SW480 (cell line): Measurements from ENCODE around the gene THAP2.
"Not testable (repeated sequence)": the region's sequence is repeated elsewhere in the genome, so short reads cannot be mapped to it uniquely, and the experiment has no call there.

Experiments used
- DNase-seq: peaks from one replicate; pipeline ENCODE4 v3.0.0-alpha.2; 2016; ENCODE audit warnings: low spot score

THAP2 gene

DNA sequence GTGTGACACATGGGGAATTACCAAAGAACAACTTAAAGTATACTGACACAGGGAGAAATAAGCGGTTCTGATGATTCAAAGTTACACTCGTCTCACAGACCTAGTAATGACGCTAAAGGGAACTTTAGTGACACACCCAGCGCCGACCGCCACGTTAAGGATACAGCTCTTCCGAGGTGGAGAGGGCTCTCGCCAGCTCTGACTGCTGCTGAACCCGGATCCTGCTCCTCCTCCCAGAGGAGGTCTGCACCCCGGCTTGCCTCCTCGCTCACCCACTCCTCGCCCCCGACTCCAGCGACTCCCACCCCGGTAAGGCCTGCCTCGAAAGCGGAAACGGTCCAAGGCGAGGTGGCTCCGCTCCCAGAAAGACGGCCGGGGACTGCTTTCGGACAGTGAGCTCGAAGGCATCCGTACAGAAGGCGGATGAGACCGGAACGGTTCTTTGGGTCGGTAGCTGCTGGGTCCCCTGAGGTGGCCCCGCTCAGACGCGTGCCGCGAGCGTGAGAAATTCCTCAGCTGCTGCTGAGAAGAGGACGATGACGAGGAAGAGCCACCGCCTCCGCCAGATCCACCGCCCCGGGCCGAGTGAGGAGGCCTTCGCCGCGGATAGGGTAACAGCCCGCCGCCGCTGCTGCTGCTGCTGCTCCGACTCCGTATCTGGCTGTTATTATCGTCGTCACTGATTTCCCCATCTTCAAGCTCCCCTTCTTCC, 1.1 kb upstream of the THAP2 start:
- peak; percentile 64 for DNase-seq

DNA sequence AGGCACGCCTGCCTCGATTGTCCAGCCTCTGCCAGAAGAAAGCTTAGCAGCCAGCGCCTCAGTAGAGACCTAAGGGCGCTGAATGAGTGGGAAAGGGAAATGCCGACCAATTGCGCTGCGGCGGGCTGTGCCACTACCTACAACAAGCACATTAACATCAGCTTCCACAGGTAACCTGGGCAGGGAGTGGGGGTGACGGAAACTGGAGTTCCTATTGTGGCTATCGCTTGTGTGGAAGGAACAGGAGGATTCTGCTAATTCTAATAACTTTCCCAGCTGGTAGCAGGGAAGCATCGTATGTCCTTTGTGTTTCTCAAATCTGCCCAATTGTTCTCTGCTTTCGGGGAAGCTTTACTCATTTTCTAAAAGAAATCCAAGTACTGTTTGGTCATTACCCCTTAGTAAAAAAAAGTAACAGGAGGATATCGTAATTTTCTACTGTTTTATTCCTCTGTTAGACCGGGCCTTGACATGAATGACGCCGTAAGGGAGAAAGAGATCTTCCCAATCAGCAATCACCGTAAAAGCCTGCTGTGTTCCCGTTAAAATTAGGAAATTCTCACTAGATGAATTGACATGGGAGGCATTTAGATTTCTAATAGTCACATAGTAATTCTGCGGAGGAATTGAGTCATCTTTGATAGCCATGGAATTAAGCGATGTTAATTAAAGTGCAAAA, 449 bp downstream of the THAP2 start:
- no peak for DNase-seq

DNA sequence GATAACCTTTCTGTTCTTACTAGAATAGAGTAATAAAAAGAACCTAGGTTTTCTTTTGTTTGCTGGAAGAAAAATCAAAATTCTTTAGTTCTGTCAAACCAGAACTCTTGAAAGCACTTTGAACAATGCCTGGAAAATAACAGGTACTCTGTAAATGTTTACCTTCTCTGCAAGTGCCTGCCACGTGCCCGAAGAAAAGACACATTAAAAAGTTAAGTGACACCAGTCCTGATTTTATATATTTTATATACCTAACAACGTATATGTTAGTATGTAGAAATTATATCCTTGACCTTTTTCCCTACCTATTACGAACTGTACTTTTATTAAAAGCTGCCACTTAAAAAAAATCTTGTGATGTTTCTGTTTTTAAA, 976 bp downstream of the THAP2 start:
- no peak for DNase-seq

DNA sequence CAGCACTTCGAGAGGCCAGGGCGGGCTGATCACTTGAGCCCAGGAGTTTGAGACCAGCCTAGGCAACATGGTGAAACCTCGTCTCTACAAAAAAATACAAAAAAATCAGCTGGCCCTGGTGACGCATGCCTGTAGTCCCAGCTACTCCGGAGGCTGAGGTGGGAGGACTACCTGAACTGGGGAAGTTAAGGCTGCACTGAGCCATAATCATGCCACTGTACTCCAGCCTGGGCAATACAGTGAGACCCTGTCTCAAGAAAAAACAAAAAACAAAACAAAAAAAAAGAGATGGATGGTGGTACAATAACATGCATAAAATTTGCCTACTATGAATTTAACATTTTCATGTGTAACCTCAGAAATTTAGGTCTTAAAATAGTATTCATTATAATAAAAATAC, 2.2 kb downstream of the THAP2 start:
- no peak for DNase-seq

DNA sequence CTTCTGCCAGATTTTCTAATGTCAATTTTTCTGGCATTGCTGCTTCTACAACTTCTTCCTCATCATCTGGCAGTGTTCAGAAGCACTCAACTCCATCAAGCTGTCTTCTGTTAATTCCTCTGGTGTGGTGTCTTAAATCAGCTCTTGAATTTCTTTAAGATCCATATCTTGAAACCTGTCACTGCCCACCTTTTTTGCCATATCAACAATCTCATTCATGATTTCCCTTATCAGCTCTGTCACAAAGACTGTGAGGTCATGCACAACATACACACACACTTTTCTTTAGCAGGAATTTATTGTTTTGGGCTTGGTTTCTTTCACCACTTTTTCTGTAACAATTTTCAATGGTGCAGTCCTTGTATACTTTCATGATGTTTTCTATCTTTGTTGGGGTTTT, 7.2 kb downstream of the THAP2 start:
- DNase-seq = no peak

DNA sequence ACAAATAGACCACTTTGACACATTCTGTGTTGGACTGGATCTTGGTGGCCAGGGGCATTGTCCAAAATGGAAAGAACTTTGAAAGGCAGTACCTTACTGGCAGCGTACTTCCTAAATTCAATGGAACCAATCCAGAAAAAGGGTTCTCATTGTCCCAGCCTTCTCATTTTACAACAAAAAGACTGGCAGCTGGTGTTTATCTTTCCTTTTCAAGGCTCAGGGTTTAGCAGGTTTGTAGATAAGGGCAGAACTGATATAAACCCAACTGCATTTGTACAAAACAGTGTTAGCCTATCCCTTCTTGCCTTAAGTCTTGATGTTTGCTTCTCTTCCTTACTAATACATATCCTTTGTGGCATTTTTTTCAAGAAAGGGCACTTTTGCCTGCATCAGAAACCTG, 7.7 kb downstream of the THAP2 start:
- DNase-seq = no peak

DNA sequence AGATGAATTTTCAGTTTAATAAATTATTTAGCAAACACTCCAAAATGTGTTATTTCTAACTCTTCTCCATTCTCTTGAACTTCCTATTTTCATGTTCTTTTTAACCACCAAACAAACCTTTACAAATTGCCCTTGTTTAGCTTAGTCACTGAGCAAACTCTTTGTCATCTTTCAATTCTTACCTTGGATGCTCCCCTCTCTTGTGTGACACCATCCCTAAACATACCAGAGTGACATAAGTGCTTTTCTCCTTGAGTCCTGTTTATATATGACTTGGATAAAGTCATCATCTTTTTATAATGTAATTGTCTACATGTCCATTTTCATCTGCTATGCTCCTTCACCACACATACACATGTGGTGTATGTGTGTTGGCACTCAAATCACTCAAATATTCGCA, 18.4 kb downstream of the THAP2 start:
- DNase-seq = no peak

DNA sequence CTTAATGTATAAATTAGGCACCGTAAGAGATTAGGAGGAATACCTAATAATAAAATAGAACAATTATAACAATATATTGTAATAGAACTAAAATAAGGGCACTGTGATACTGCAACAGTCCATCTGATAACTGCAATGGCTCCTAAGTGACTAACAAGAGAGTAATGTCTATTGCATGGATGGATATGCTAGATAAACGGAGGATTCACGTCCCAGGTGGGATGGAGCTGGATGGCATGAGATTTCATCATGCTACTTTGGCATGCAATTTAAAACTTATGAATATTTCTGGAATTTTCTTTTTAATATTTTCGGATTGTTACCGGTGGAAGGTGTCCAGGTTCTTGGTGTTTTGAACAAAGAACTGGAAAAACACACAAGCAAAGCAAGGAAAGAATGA, 19.5 kb downstream of the THAP2 start:
- DNase-seq = no peak

DNA sequence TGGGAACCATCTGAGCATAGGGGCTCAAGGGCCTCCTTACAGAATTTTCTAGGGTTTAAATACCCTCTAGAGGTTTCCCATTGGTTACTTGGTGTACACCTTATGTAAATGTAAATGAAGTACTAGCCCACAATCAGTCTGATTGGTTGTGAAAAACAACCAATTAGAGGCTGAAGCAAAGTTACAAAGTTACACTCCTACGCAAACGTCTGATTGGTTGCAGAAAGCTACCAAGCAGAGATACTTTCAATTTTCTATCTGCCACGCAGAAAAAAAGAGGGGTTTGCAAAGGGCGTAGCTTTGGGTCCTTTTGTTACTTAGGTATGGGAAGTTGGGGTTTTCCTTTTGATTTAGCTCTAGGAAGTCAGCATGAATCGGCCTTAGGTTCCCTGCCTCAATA, 20.0 kb downstream of the THAP2 start:
- no peak for DNase-seq

DNA sequence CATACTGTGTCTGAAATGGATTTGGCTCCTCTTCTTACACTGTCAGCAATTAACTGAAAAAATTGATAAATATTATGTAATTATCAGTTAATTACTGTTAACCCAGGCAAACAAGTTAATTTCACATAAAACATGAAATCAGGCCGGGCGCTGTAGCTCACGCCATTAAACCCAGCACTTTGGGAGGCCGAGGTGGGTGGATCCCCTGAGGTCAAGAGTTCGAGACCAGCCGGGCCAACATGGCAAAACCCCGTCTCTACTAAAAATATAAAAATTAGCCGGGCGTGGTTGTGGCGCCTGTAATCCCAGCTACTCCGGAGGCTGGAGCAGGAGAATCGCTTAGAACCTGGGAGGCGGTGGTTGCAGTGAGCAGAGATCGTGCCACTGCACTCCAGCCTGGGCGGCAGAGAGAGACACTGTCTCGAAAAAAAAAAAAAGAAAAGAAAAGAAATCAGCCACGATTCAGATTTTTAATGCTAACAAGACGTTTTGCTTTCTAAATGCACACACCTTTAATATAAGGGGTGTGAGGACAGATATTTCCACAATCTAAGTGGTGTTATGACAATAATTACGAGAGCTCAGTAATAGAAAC, 21.3 kb downstream of the THAP2 start:
- no peak for DNase-seq

DNA sequence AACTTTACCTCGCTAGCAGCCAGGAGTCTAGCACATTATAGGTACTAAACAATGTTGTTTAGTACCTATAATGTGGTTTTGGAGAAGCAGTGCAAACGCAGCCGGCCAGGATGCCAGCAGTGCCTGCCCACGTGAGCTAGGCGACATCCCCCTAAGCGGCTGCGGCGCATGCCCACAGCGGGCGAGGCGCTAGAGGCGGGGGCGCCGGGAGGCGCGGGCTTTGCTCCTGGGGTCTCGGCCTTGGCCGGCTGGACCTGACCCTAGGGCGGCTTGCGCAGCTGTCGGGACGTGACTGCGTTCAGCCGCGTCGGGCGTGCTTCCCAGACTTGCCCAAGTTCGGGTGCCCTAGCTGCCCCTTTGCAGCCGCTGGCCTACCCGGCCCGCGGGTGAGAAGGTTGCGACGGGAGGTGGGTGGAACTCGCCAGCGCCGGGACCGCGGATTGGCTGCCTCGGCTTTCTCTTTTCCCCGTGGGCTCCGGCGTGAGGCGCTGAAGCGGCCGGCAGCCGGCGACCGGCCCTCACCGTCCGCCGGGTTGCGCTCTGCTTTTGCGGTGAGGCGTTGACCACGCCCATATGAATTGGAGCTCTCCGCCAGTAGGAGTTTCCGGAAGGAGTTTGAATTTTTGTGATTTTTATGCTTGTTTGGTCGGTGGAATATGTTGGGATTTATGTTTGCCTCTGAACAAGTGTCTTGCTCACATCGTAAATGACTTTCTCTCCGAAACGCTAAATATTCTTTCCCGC, 22.0 kb downstream of the THAP2 start, which contains the start of gene TMEM19:
Gene TMEM19 (plus strand): TSS at position 169 of the 744 bp plus-strand sequence. CDS start 599 bp downstream, outside the sequence.
- DNase-seq = peak; percentile 86

DNA sequence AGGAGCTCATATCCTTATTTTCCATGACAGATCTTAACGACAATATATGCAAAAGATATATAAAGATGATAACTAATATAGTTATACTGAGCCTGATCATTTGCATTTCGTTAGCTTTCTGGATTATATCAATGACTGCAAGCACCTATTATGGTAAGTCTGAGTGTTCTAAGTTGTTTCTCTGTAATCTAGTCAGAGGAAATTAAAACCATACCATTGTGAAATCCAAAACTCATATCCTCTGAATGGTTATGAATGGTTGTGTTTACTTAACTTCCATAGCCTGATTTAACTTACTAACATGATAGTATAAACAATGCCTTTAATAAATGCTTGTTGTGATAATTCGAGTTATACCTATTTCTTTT, 22.5 kb downstream of the THAP2 start:
- DNase-seq = no peak

DNA sequence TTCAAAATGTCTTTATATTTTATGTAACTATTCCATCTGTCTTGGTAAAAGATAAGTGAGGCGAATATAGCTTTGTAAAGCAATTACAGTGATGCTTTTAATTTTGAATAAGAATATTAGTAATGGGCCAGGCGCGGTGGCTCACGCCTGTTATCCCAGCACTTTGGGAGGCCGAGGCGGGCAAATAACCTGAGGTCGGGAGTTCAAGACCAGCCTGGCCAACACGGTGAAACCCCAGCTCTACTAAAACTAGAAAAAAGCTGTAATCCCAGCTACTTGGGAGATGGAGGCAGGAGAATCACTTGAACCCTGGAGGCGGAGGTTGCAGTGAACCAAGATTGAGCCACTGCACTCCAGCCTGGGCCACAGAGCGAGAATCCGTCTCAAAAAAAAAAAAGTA, 23.1 kb downstream of the THAP2 start:
- DNase-seq = not testable (repeated sequence)

DNA sequence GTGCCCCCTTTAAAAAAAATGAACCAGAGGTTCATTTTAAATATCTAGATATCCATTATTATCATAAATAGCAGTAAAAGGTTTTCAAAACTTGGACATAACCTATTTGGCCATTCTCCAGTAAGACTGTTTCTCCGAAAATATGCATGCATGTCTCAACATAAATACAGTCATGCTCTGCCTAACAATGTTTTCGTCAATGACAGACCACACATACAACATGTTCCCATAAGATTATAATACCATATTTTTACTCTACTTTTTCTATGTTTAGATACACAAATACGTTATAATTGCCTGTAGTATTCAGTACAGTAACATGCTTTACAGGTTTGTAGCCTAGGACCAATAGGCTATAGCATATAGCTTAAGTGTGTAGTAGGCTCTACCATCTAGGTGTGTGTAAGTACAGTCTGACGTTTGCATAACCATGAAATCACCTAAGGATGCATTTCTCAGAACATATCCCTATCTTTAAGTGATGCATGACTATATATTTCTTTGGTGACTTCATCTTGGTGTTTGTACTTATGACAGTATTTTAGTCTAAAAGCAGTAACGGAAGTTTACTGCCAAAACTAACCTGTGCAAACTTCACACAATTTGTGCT, 25.0 kb downstream of the THAP2 start:
- DNase-seq = no peak

DNA sequence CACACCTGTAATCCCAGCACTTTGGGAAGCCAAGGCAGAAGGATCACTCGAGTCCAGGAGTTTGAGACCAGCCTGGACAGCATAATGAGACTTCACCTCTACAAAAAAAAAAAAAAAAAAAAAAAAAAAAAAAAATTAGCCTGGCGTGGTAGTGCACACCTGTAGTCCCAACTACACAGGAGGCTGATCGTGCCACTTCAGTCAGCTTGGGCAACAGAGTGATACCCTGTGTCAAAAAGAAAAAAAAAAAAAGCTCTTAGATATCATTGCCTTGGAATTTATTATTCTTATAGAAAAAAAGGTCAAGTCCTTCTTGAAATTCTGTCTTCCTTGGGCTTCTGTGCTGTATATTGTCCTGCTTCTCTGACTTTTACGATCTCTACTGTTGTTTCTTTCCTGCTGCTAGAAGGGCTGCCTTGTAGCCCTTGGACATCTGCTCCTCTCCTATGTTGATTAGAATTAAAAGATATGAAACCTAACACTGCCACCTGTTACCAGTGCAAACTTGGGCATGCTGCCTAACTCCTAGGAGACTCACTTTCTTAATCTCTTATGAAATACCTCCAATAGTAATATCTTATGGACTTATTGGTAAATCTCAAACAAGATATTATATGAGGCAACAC, 27.5 kb downstream of the THAP2 start:
- DNase-seq = no peak

DNA sequence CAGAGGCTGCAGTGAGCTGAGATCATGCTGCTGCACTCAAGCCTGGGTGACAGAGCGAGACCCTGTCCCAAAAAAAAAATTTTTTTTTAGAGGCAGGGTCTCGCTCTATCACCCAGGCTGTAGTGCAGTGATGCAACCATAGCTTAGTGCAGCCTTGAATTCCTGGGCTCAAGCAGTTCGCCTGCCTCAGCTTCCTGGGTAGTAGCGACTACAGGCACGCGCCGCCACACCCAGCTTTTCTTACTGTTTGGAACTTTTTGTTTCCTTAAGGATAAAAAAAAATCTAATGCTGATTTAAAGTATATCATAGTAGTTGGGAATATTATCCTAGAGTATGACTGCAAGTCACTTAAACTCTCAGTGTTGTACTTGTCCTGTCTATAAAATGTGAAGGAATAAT, 29.0 kb downstream of the THAP2 start:
- DNase-seq = no peak

DNA sequence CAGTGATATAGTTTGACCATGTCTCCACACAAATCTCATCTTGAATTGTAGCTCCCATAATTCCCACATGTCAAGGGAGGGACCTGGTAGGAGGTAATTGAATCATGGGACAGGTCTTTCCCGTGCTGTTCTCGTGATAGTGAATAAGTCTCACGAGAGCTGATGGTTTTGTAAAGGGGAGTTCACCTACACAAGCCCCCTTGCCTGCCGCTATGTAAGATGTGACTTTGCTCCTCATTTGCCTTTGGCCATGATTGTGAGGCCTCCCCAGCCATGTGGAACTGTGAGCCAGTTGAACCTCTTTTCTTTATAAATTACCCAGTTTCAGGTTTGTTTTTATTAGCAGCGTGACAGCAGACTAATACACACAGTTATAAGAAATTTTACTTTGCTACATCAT, 29.6 kb downstream of the THAP2 start:
- not testable (repeated sequence) for DNase-seq

DNA sequence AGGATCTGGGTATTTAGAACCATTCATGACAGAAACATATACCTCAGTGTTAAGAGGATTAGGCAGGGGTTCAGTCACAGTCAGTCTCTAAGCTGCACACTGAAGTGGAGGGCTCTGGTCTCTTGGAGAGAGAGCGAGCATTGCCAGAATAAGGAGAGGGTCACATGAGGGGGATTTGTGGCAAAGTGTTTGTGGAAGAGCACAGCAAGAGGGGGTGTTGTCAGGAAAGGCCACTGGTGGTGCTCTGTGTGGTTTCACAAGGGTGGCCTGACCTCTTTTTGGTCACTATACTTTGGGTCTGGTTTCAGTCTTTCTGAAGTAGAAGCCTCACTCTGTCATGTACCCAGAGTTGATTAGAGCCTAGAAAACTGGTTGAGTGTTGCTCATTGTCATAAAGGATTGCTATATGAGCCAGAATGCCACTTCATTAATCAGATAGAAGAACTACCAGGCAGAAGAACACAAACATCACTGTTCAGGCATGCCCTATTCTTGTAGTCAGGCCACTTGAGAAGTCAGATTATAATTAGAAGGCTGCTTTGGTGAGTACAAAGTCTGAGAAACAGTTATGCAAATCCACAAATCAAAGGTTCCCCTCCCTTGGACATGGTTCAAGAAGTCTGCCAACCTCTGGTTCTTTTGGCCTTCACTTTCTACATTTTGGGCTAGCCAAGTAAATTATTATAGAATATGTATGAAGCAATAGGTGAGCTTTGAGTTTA, 30.2 kb downstream of the THAP2 start:
- DNase-seq = no peak

DNA sequence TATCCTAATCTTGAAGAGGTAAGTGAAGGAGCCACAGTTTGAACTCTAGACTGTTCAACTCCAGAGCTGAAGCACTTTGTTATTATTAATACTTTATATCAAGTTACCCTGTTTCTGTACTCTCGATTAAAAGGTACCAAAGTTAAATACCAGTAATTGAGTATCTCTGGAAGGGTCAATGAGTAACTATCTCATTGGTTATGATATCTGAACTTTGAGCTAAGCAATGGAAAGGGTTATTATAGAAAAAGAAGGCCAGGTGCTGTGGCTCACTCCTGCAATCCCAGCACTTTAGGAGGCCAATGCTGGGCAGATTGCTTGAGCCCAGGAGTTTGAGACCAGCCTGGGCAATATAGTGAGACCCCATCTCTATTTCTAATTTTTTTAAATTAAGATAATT, 31.7 kb downstream of the THAP2 start:
- no peak for DNase-seq

DNA sequence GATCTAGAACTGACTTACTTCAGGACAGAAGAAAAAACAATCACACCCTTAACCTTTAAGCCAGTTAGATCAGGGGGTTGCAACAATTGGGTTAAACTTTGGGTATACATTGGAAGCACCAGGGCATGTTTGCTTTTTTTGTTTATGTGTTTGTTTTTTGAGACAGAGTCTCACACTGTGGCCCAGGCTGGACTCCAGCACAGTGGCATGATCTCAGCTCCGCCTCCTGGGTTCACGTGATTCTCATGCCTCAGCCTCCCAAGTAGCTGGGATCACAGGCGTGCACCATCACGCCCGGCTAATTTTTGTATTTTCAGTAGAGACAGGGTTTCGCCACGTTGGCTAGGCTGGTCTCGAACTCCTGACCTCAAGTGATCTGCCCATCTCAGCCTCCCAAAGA, 38.1 kb downstream of the THAP2 start:
- not testable (repeated sequence) for DNase-seq

DNA sequence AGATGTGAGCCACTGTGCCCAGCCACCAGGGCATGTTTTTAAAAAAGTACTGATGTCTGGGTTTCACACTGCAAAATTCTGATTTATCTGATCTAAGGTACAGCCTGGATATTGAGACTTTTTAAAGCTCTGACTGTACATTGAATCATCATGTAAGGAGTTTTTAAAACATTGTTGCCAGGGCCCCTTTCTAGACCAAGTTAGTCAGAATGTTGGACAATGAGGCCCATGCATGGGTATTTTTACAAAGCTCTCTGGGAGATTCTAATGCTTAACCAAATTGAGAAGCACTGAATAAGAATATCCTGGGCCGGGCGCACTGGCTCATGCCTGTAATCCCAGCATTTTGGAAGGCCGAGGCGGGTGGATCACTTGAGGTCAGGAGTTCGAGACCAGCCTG, 38.5 kb downstream of the THAP2 start:
- DNase-seq = no peak
